HEK293T (cell line): Measurements from ENCODE around the gene MVB12B.

Experiments used
- CTBP1 ChIP-seq: fragments of 450-650 bp; IDR thresholded peaks from 2 replicates; pipeline ENCODE4 v1.6.1; 2016; ENCODE audit warnings: borderline replicate concordance
- ELF4 ChIP-seq: fragments of 450-650 bp; IDR thresholded peaks from 2 replicates; pipeline ENCODE4 v1.6.1; 2017; ENCODE audit warnings: antibody characterized with exemption
- FOXA1 ChIP-seq: fragments of 450-650 bp; IDR thresholded peaks from 2 replicates; pipeline ENCODE4 v1.6.1; 2016; ENCODE audit warnings: mild to moderate bottlenecking
- L3MBTL2 ChIP-seq: fragments of 450-650 bp; conservative IDR thresholded peaks from 2 replicates; pipeline ENCODE4 v1.6.1; 2016; ENCODE audit warnings: mild to moderate bottlenecking
- PKNOX1 ChIP-seq: fragments of 450-650 bp; IDR thresholded peaks from 2 replicates; pipeline ENCODE4 v1.6.1; 2016

- no peak for TF ChIP-seq FOXA1
- no peak for TF ChIP-seq PKNOX1
- no peak for TF ChIP-seq ELF4
- TF ChIP-seq L3MBTL2: no peak
- TF ChIP-seq CTBP1: no peak
Measured at GRCh38 chr9:126283799-126284465, 42.7 kb upstream of the MVB12B start.
